BLaER1 (cell line): ENCODE results near the gene ATP5F1B.

Experiments
- H3K27ac ChIP-seq: shearing (Covaris generic); formaldehyde crosslinking; 2 replicates; pipeline ENCODE4 v1.8.1; 2022
- H3K27me3 ChIP-seq: shearing (Covaris generic); formaldehyde crosslinking; 2 replicates; pipeline ENCODE4 v1.8.1; 2022
- H3K36me3 ChIP-seq: shearing (Covaris generic); formaldehyde crosslinking; 2 replicates; pipeline ENCODE4 v1.8.1; 2022
- H3K4me1 ChIP-seq: shearing (Covaris generic); formaldehyde crosslinking; 2 replicates; pipeline ENCODE4 v1.8.1; 2022
- H3K4me2 ChIP-seq: shearing (Covaris generic); formaldehyde crosslinking; 2 replicates; pipeline ENCODE4 v1.8.1; 2022
- H3K4me3 ChIP-seq: shearing (Covaris generic); formaldehyde crosslinking; 2 replicates; pipeline ENCODE4 v1.8.1; 2022
- H3K9ac ChIP-seq: shearing (Covaris generic); formaldehyde crosslinking; 2 replicates; pipeline ENCODE4 v1.8.1; 2022
- H3K9me3 ChIP-seq: shearing (Covaris generic); formaldehyde crosslinking; 2 replicates; pipeline ENCODE4 v1.8.1; 2022
- H4K20me1 ChIP-seq: shearing (Covaris generic); formaldehyde crosslinking; 2 replicates; pipeline ENCODE4 v1.8.1; 2022
- Cebpa-rat ChIP-seq: shearing (Covaris generic); IDR thresholded peaks from 2 replicates; pipeline ENCODE4 v1.8.1; 2022

ATP5F1B gene

DNA sequence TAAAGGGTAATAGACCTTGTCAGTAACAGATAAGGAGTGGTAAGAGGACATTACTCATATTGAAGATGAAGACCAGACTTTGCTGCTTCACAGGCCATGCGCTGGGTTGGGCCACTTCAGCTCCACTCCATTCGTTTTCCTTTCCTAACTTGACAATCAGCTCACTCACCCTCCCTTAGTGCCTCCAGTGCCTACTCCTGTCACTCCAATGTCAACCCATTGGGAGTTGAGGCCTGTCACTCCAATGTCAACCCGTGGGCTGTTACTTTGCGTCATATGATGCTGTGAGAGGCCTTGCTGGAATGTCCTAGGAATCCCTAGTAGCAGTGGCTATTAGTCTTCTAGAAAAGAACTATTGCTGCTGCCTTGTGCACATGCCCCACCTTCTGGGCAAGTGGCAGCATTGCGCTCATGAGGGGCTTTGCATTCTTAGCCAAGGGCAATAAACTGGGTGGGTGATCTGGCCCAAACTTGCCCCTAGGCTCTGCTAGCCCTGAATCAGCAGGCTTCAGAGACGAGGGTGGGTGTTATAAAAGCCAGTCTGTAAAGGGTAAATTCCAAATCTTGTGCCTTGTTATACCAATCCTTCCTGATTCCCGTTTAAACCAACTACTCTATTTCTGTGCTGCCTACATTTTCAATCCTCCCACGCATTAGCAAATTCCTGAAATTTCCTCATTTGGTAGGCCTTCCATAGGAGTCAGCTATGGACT is 51.7 kb downstream of the ATP5F1B start:
- Histone ChIP-seq H3K27ac (no peak overlapping the region), H3K9me3 (no peaks in the 10 kb centered on the region), H3K4me2 (no peak overlapping the region), H3K9ac (no peak overlapping the region), H3K36me3 (peaks cover 59% of the 10 kb centered on the region), H3K27me3 (no peaks in the 10 kb centered on the region), H3K4me3 (no peak overlapping the region), H3K4me1 (peaks cover 13% of the 10 kb centered on the region; the same call in 1 of the 2 replicates), H4K20me1 (peaks cover 46% of the 10 kb centered on the region)
- TF ChIP-seq Cebpa-rat = no peak

- H3K27me3 ChIP-seq = no peaks in the 10 kb centered on the region
- peaks cover 13% of the 10 kb centered on the region; the same call in 1 of the 2 replicates for H3K4me1 ChIP-seq
- H3K9me3 ChIP-seq = no peaks in the 10 kb centered on the region
- peaks cover 58% of the 10 kb centered on the region for H3K36me3 ChIP-seq
- no peak overlapping the region for H3K27ac ChIP-seq
- H3K4me3 ChIP-seq = no peak overlapping the region
- H3K9ac ChIP-seq = 0 out of 2 replicates have a peak overlapping the region, but pooled peaks have one; percentile 19
- peaks cover 29% of the 10 kb centered on the region for H4K20me1 ChIP-seq
- no peak for TF ChIP-seq Cebpa-rat
- no peak overlapping the region for H3K4me2 ChIP-seq
Measured at GRCh38 chr12:56591961-56592360, 53.8 kb downstream of the ATP5F1B start.

GRCh38 chr12:56591126-56591525 is 54.7 kb downstream of the ATP5F1B start:
- no peak overlapping the region for H3K4me2 ChIP-seq
- H4K20me1 ChIP-seq = peaks cover 21% of the 10 kb centered on the region
- peaks cover 50% of the 10 kb centered on the region for H3K36me3 ChIP-seq
- H3K9ac ChIP-seq = no peak overlapping the region
- H3K4me1 ChIP-seq = peaks cover 13% of the 10 kb centered on the region; the same call in 1 of the 2 replicates
- no peak overlapping the region for H3K27ac ChIP-seq
- no peak for TF ChIP-seq Cebpa-rat
- no peaks in the 10 kb centered on the region for H3K9me3 ChIP-seq
- H3K4me3 ChIP-seq = no peak overlapping the region
- H3K27me3 ChIP-seq = no peaks in the 10 kb centered on the region

DNA sequence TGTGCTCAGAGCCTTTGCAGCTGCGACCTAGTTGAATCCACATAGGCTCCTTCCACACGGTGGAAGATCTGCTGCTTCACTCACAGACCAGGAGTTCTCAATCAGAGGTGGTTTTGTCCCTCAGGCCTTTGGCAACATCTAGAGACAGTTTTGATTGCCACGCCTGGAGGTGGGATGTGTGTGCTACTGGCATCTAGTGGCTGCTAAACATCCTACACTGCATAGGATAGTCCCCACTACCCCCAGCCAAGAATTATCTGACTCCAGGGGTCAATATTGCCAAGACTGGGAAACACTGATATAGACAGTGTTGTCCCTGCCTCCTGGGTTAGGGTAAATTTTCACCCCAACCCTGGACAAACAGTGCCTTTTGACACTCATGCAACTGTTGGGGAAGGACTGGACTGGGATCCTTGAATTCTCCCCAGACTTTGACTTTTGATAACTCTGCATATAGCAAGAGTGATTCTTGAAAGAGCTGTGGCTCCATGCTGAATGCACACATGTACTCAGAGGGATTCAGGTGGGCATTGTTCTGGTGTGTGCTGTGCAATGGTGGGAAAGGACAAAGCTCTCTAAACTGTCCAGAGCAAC is 55.5 kb downstream of the ATP5F1B start:
- Histone ChIP-seq H3K27ac (no peak overlapping the region), H3K36me3 (peaks cover 45% of the 10 kb centered on the region), H3K4me2 (no peak overlapping the region), H4K20me1 (peaks cover 16% of the 10 kb centered on the region), H3K4me1 (peaks cover 13% of the 10 kb centered on the region; the same call in 1 of the 2 replicates), H3K9me3 (no peaks in the 10 kb centered on the region), H3K9ac (no peak overlapping the region), H3K27me3 (no peaks in the 10 kb centered on the region), H3K4me3 (no peak overlapping the region)
- no peak for TF ChIP-seq Cebpa-rat

- Histone ChIP-seq H3K4me2 (no peak overlapping the region), H4K20me1 (peaks cover 11% of the 10 kb centered on the region), H3K9me3 (no peaks in the 10 kb centered on the region), H3K4me1 (peaks cover 12% of the 10 kb centered on the region; the same call in 1 of the 2 replicates), H3K4me3 (no peak overlapping the region), H3K27ac (no peak overlapping the region), H3K27me3 (no peaks in the 10 kb centered on the region), H3K36me3 (peaks cover 39% of the 10 kb centered on the region), H3K9ac (no peak overlapping the region; the same call in 1 of the 2 replicates)
- TF ChIP-seq Cebpa-rat = no peak
Measured at GRCh38 chr12:56589783-56590182, 56.0 kb downstream of the ATP5F1B start.
